Kidney tubule cell (primary cell): Measurements from ENCODE around the gene SLC13A5.
A peak's percentile ranks its signal among the peaks of the same experiment; 100 is the strongest.
"Not testable (repeated sequence)": the region's sequence is repeated elsewhere in the genome, so short reads cannot be mapped to it uniquely, and the experiment has no call there.

ENCODE experiments used
- DNase-seq: peaks from one replicate; pipeline ENCODE4 v3.0.0-alpha.2; 2018; ENCODE audit warnings: low spot score

Gene SLC13A5

DNA sequence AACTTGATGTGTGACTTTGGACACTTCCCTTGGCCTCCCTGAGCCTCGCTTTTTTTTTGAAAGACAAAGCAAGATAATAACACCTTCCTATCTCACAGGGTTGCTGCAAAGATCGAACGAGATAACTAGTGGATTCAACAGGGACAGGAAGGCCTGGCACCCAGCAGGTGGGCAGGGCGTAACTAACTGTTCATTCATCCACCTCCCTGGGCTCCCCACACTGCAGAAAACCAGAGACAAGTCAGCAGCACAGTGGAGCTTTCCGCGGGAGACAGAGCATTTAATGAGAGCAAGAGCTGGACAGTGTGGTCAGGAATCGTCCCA, 28.7 kb downstream of the SLC13A5 start:
- DNase-seq, result no peak

DNA sequence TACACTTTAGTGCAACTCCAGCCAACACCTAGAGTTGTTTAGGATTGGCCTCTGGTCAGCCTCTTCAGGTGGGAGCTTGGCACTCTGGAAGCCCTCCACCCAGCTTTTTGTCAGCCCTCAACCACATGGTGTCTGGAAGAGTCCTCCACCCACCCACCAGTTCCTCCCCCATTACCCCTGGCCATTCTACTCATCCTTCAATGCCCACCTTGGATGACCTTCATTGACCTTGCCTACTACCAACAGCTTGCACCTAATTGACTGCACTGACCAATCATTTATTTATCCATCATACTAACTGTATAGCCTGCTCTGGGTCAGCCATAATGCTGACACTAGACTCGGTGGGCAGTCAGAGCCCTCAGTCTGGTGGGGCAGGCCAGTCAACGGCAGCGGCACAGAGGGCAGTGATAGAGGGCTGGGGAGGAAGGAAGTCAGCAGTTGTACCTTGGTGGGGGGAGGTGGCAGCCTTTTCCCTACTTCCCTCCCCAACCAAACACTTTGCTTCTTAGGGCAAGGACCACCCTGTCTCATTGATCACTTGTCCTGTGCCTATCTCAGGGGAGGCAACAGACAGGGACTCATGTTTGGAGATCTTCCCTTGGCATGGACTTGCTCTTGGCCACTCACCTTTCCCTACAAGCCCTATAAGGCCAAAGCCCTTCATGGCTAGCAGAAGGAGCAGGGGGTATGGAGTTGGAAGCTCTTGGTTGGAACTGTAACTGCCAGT, 29.3 kb downstream of the SLC13A5 start:
- DNase-seq, result no peak

DNA sequence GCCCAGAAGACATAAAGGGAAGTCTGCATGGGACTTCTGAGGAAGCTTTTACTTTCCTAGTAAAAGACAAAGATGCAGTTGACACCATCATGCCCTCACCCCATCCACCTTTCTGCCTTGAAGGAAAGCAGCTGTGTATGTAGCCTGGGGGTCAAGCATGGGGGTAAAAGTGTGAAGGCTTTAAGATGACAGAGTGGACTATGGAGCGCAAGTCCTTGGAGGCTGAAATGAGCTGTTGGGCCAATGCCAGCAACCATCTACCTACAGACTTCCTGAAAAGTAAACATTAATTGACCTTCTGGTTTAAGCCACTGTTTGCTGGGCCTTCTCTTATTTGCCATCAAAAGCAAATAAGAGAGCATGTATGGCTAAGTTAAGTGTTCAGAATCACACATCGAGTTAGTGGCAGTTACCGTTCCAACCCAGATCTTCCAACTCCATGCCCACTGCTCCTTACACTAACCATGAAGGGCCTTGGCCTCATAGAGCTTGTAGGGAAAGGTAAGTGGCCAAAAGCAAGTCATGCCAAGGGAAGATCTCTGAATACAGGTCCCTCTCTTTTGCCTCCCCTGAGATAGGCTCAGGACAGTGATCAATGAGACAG, 30.0 kb downstream of the SLC13A5 start:
- DNase-seq, result no peak

DNA sequence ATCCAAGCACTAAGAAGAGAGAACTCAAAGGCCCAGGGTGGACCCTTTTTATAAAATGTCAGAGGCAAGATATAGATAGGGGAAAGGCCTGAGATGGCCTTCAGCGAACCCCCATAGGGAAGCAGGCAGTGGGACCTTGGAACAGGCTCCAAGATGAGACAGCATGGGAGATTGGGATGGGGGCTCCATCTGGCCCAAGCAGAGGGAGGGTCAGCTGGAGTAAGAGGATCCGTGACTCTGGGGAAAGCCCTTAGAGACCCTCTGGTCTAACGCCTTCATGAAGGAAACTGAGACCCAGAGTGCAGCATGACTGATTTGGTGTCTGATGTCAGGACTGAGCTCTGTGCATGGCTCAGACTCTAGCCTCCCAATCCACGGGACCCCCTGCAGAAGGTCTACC, 30.8 kb downstream of the SLC13A5 start:
- no peak for DNase-seq

- DNase-seq, result no peak
These were observed 31.5 kb downstream of the SLC13A5 start for GRCh38 chr17:6681671-6682070.

- no peak for DNase-seq
These were observed 32.0 kb downstream of the SLC13A5 start for GRCh38 chr17:6681176-6681575.

- no peak for DNase-seq
These were observed 33.9 kb downstream of the SLC13A5 start for GRCh38 chr17:6679241-6679640.

GRCh38 chr17:6677946-6678345, 35.2 kb downstream of the SLC13A5 start:
- DNase-seq, result no peak

GRCh38 chr17:6677158-6677831, 35.9 kb downstream of the SLC13A5 start:
- peak; percentile 24 for DNase-seq

GRCh38 chr17:6676802-6677157, 36.4 kb downstream of the SLC13A5 start:
- DNase-seq, result no peak

DNA sequence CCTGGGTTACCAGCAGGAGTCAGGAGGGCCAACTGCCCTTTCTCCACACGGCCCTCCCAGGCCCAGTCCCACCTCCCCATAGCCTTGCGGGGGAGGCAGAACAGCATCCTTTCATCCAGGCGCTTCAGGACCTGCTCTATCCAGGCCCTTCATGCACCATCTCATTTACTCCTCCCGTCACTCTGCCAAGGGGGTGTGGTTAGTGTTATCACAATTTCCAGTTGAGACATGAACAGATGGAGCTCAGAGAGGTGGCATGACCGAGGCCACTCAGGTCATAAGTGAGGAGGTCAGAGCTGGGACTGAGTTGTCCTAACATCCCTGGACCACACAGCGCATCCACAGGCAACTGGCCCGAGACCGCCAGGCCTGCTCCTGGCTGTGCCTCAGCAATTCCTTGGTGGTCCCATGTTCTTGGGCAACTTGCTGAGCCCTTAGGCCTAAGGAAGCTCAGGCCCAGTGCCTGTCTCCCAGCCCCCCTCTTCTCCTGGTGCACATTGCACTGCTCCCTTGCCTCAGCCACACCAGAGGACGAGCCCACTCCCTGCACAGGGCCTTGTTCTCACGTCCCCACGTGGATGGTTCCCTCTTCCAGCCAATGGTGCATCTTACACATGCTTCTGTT, 37.9 kb downstream of the SLC13A5 start:
- DNase-seq, result no peak

- no peak for DNase-seq
These were observed 38.6 kb downstream of the SLC13A5 start for GRCh38 chr17:6674586-6674985.

- no peak for DNase-seq
These were observed 41.7 kb downstream of the SLC13A5 start for GRCh38 chr17:6671431-6671830.

- DNase-seq, result no peak
These were observed 42.2 kb downstream of the SLC13A5 start for GRCh38 chr17:6670999-6671398.

GRCh38 chr17:6670571-6670970, 42.6 kb downstream of the SLC13A5 start:
- DNase-seq, result no peak

DNA sequence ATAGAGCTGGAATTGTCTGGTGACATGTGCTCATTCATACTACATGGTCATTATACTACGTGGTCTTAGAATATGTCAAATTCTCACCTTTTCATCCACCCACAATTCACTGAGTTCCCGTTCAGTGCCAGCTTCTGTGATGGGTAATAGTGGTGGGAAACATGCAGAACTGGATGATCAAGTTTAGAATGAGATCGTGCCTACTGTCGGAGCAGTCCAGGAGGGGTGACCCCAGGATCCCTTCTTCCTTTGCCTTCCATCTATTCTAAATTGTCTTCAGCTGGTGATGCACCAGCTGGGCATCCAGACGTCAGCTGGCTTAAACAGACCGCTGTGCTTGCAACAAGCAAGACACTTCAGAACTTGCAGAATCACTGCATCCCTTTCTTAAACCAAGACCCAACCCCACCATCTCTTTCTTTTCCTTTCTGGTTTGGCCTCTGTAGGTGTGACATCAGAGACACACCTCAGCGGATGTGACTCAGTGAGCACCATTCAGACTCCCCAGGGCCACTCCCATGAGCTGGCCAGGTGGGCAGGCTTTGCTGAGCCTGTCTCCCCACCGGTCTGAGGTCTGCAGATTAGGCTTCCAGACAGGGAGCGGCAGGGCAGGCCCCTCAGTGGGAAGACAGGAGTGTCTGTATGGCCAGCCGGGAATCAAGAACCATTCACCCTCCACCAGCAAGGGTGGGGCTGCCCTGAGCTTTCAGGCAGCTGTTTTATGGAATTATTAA, 43.5 kb downstream of the SLC13A5 start:
- peak; percentile 45 for DNase-seq

DNA sequence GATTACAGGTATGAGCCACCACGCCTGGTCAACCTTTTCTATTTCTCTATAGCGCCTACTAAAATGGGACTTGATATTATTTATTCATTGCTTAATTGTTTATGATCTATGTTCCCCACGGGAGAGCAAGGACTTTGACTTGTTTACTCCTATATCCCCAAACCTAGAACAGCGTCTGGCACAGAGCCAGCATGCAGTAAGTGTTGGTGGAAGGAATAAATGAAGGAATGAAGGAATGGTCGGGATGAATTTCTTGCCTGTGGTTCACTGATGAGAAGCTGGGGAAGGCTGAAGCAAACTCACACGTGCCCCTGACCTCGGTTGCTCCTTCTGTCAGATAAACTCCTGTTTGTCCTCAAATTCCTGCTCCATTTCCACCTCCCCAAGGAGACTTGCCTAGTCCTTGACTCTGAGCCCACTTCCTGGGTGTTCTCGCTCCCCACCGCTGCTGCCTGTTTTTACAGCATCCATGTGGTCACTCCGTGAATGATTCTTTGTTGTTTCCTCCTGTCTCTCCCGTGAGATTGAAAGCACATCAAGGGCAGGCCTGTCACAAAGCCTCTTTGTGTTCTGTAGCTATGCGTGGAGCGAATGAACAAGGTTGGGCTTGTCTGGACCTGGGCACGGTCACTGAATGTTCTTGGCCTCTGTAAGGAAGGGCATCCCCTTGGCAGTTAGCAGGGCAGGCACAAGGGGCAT, 44.3 kb downstream of the SLC13A5 start:
- no peak for DNase-seq

GRCh38 chr17:6668219-6668618, 45.0 kb downstream of the SLC13A5 start:
- no peak for DNase-seq

DNA sequence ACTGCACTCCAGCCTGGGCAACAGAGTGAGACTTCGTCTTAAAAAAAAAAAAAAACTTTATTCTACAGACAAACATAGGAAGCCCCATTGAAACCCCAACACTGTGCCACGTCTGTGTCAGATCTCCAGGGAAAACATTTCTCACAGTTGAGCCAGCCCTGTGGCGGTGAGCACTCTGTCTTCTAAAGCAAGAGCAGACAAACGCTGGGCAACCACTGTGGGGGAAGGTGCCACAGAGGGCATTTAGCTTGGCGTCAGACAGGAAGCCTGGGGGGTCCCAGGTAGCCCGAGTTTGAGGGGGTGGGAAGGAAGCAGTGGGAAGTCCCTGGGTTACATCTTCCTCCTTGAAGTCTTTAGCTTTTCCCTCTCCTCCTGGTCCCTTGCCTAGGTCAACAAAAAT, 45.7 kb downstream of the SLC13A5 start:
- no peak for DNase-seq

DNA sequence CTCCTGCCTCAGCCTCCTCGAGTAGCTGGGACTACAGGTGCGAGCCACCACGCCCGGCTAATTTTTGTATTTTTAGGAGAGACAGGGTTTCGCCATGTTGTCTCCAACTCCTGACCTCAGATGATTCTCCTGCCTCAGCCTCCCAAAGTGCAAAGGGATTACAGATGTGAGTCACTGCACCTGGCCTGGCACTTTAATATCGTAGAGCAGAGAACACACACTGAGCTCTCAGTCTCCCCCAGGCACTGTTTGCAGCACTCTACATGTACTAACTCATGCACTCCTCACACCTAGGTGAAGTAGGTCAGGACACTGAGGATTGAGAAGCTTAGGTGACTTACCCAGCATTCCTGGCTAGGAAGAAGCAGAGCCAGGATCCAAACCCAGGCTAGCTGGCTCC, 46.6 kb downstream of the SLC13A5 start:
- no peak for DNase-seq

GRCh38 chr17:6666077-6666521, 47.1 kb downstream of the SLC13A5 start:
- peak; percentile 82 for DNase-seq

DNA sequence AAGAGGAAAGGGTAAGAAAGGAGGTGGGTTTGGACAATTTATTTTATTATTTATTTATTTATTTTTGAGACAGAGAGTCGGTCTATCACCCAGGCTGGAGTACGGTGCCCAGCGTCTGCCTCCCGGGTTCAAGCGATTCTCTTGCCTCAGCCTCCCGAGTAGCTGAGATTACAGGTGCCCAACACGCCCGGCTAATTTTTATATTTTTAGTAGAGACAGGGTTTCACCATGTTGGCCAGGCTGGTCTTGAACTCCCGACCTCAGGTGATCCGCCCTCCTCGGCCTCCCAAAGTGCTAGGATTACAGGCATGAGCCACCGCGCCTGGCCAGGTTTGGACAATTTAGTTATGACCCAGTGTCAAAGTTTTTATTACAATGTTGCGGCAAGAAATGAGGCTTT, 50.0 kb downstream of the SLC13A5 start:
- DNase-seq, result not testable (repeated sequence)
